HCT116 (cell line): ENCODE data around the gene EIF5A2.

Experiments used
- CEBPB ChIP-seq: IDR thresholded peaks from 2 replicates; pipeline ENCODE4 v1.6.1; 2012; ENCODE audit warnings: low read depth
- EZH2 ChIP-seq: fragments of 200-600 bp; sonication (generic); IDR thresholded peaks from 2 replicates; pipeline ENCODE4 v1.6.1; 2017; ENCODE audit warnings: antibody characterized with exemption, mixed run types
- POLR2A ChIP-seq: IDR thresholded peaks from 2 replicates; pipeline ENCODE4 v1.7.0; 2011; ENCODE audit warnings: borderline replicate concordance; ENCODE audit not compliant: insufficient read depth, insufficient read length; ENCODE audit errors: extremely low read depth
- POLR2AphosphoS5 ChIP-seq: IDR thresholded peaks from 2 replicates; pipeline ENCODE4 v1.6.1; 2011; ENCODE audit warnings: mild to moderate bottlenecking, low read depth, low read length, moderate library complexity
- SIN3A ChIP-seq: IDR thresholded peaks from 2 replicates; pipeline ENCODE4 v1.6.1; 2012; ENCODE audit warnings: low read depth
- SRF ChIP-seq: IDR thresholded peaks from 2 replicates; pipeline ENCODE4 v1.6.1; 2012; ENCODE audit warnings: low read depth
- ZNF274 ChIP-seq: fragments of 200-500 bp; sonication (Bioruptor generic); IDR thresholded peaks from 2 replicates; pipeline ENCODE4 v1.6.1; 2014; ENCODE audit warnings: mild to moderate bottlenecking, low read depth, low read length, inconsistent platforms
- TF ChIP-seq, protein P1 (sequence below), 3 experiments: fragments of 200-600 bp in 1 of 3; sonication (generic) in 1 of 3; IDR thresholded peaks in 2 of 3; conservative IDR thresholded peaks in 1 of 3; 2 replicates each; pipeline ENCODE4 v1.5.1; 2012 to 2017; ENCODE audit warnings: low read depth in 2 of 3, low read length in 2 of 3, antibody characterized with exemption in 1 of 3, borderline replicate concordance in 1 of 3, control low read depth in 1 of 3, mild to moderate bottlenecking in 1 of 3, mixed read lengths in 1 of 3, mixed run types in 1 of 3, moderate library complexity in 1 of 3; ENCODE audit not compliant: insufficient read depth in 1 of 3
- TF ChIP-seq, protein P2 (sequence below): IDR thresholded peaks from 2 replicates; pipeline ENCODE4 v1.6.1; 2012
- TF ChIP-seq, protein P3 (sequence below): IDR thresholded peaks from 2 replicates; pipeline ENCODE4 v1.6.1; 2012; ENCODE audit warnings: low read depth
- TF ChIP-seq, protein P4 (sequence below): IDR thresholded peaks from 2 replicates; pipeline ENCODE4 v1.6.1; 2011; ENCODE audit warnings: mild to moderate bottlenecking, low read length, moderate library complexity; ENCODE audit not compliant: insufficient replicate concordance; ENCODE audit errors: extremely low read depth

DNA sequence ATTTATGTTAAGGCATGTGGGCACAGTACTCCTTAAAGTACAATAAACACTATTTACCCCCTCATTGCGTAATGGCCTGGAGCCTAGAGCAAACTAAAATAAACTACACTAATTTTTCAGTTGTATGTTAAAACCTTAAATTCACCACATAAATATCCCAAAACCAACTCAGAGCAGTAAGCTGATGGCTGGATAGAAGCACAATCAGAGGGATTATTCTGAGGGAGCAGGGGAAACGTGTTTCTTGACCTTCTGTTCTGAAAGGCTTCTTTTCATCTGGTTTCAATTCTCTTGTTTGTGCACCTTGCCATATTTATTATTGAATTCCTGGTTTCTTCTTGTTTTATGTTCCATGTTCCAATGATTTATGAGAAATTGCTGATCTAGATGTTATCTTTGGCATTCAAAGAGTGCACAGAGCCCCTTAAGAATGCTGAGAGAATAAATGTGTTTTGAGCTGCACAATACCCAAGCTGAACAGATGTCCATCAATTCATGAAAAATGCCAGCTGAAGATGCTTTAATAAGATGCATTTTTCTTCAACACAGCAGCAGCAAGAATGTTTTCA is 68.1 kb downstream of the EIF5A2 start:
- TF ChIP-seq, protein P1, sequence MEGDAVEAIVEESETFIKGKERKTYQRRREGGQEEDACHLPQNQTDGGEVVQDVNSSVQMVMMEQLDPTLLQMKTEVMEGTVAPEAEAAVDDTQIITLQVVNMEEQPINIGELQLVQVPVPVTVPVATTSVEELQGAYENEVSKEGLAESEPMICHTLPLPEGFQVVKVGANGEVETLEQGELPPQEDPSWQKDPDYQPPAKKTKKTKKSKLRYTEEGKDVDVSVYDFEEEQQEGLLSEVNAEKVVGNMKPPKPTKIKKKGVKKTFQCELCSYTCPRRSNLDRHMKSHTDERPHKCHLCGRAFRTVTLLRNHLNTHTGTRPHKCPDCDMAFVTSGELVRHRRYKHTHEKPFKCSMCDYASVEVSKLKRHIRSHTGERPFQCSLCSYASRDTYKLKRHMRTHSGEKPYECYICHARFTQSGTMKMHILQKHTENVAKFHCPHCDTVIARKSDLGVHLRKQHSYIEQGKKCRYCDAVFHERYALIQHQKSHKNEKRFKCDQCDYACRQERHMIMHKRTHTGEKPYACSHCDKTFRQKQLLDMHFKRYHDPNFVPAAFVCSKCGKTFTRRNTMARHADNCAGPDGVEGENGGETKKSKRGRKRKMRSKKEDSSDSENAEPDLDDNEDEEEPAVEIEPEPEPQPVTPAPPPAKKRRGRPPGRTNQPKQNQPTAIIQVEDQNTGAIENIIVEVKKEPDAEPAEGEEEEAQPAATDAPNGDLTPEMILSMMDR (IDR thresholded peaks at IDR 0.05 in 2 of 3, conservative IDR thresholded peaks at IDR 0.05 in 1 of 3; ENCODE audit: borderline replicate concordance in 1 of 3, insufficient read depth in 1 of 3, low read depth in 2 of 3, low read length in 2 of 3): no peak
- TF ChIP-seq, protein P2, sequence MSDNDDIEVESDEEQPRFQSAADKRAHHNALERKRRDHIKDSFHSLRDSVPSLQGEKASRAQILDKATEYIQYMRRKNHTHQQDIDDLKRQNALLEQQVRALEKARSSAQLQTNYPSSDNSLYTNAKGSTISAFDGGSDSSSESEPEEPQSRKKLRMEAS: no peak
- TF ChIP-seq ZNF274: no peak
- TF ChIP-seq EZH2: no peak
- TF ChIP-seq SRF: no peak
- TF ChIP-seq, protein P3, sequence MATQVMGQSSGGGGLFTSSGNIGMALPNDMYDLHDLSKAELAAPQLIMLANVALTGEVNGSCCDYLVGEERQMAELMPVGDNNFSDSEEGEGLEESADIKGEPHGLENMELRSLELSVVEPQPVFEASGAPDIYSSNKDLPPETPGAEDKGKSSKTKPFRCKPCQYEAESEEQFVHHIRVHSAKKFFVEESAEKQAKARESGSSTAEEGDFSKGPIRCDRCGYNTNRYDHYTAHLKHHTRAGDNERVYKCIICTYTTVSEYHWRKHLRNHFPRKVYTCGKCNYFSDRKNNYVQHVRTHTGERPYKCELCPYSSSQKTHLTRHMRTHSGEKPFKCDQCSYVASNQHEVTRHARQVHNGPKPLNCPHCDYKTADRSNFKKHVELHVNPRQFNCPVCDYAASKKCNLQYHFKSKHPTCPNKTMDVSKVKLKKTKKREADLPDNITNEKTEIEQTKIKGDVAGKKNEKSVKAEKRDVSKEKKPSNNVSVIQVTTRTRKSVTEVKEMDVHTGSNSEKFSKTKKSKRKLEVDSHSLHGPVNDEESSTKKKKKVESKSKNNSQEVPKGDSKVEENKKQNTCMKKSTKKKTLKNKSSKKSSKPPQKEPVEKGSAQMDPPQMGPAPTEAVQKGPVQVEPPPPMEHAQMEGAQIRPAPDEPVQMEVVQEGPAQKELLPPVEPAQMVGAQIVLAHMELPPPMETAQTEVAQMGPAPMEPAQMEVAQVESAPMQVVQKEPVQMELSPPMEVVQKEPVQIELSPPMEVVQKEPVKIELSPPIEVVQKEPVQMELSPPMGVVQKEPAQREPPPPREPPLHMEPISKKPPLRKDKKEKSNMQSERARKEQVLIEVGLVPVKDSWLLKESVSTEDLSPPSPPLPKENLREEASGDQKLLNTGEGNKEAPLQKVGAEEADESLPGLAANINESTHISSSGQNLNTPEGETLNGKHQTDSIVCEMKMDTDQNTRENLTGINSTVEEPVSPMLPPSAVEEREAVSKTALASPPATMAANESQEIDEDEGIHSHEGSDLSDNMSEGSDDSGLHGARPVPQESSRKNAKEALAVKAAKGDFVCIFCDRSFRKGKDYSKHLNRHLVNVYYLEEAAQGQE: no peak
- TF ChIP-seq POLR2AphosphoS5: no peak
- TF ChIP-seq SIN3A: no peak
- TF ChIP-seq, protein P4, sequence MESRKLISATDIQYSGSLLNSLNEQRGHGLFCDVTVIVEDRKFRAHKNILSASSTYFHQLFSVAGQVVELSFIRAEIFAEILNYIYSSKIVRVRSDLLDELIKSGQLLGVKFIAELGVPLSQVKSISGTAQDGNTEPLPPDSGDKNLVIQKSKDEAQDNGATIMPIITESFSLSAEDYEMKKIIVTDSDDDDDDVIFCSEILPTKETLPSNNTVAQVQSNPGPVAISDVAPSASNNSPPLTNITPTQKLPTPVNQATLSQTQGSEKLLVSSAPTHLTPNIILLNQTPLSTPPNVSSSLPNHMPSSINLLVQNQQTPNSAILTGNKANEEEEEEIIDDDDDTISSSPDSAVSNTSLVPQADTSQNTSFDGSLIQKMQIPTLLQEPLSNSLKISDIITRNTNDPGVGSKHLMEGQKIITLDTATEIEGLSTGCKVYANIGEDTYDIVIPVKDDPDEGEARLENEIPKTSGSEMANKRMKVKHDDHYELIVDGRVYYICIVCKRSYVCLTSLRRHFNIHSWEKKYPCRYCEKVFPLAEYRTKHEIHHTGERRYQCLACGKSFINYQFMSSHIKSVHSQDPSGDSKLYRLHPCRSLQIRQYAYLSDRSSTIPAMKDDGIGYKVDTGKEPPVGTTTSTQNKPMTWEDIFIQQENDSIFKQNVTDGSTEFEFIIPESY: no peak
- TF ChIP-seq POLR2A: no peak
- TF ChIP-seq CEBPB: no peak
